Panc1 (cell line): ENCODE results near the gene BTBD9. TPM values are rescaled to one million over a fixed set of nuclear protein-coding genes. Genes with fewer than 3 reads are reported as not detected.

Source experiments
- ATAC-seq: fragments of 200-7000 bp; cut with Tn5 transposase; 2 replicates; pipeline ENCODE4 v1.9.1; 2020; ENCODE audit warnings: mild to moderate bottlenecking, moderate library complexity
- BruUV-seq: library from RNA; stranded (reverse); fragments of 400-500 nt; replicated peaks from 2 replicates; lab custom pipeline; 2021; lab: Mats Ljungman, UMichigan
- CTCF ChIA-PET: fragments of 300-600 bp; sonication (Branson Sonifier 250); formaldehyde crosslinking; loops from one replicate; lab custom pipeline; 2022; ENCODE audit warnings: antibody characterized with exemption; lab: Charles Lee
- POLR2A ChIA-PET: fragments of 300-600 bp; sonication (Branson Sonifier 250); formaldehyde crosslinking; loops from one replicate; lab custom pipeline; 2022; ENCODE audit warnings: antibody characterized with exemption; lab: Charles Lee
- DNase-seq: peaks from one replicate; pipeline ENCODE4 v3.0.0-alpha.2; 2010; ENCODE audit warnings: low read depth, low spot score
- H3K27ac ChIP-seq: 2 replicates; pipeline ENCODE4 v1.5.1; 2011; ENCODE audit warnings: mild to moderate bottlenecking, low read length, inconsistent platforms
- H3K27me3 ChIP-seq: fragments of 200-500 bp; sonication (Bioruptor generic); 2 replicates; pipeline ENCODE4 v1.6.0; 2014; ENCODE audit warnings: low read length, inconsistent platforms; ENCODE audit not compliant: control insufficient read depth, insufficient read depth
- H3K36me3 ChIP-seq: fragments of 200-500 bp; sonication (Bioruptor generic); 2 replicates; pipeline ENCODE4 v1.5.1; 2014; ENCODE audit warnings: inconsistent platforms, mild to moderate bottlenecking, low read length, moderate library complexity; ENCODE audit not compliant: control insufficient read depth, insufficient read depth
- H3K4me1 ChIP-seq: 2 replicates; pipeline ENCODE4 v1.5.1; 2011; ENCODE audit warnings: inconsistent platforms, mild to moderate bottlenecking, low read length, moderate library complexity; ENCODE audit not compliant: control insufficient read depth, insufficient read depth
- H3K4me3 ChIP-seq, 2 experiments: 2 replicates each; pipeline ENCODE4 v1.5.1; 2011 to 2012; ENCODE audit warnings: low read depth in 2 of 2, low read length in 2 of 2, mild to moderate bottlenecking in 2 of 2, inconsistent platforms in 1 of 2, moderate library complexity in 1 of 2
- H3K9me3 ChIP-seq: fragments of 200-500 bp; sonication (Bioruptor generic); 2 replicates; pipeline ENCODE4 v1.5.1; 2014; ENCODE audit warnings: low read depth, mild to moderate bottlenecking, inconsistent platforms, low read length, moderate library complexity; ENCODE audit not compliant: control insufficient read depth, insufficient read depth
- POLR2AphosphoS5 ChIP-seq: IDR thresholded peaks from 2 replicates; pipeline ENCODE4 v1.6.1; 2012; ENCODE audit warnings: mild to moderate bottlenecking, low read depth, low read length, moderate library complexity
- SIN3A ChIP-seq: IDR thresholded peaks from 2 replicates; pipeline ENCODE4 v1.6.1; 2012; ENCODE audit warnings: low read depth, mild to moderate bottlenecking, low read length, moderate library complexity, borderline replicate concordance; ENCODE audit not compliant: insufficient read depth
- TCF7L2 ChIP-seq: IDR thresholded peaks from 2 replicates; pipeline ENCODE4 v1.6.1; 2011; ENCODE audit warnings: mild to moderate bottlenecking, low read depth, low read length, inconsistent platforms
- in situ Hi-C: cut with HindIII; loops from 2 replicates; pipeline ENCODE4 v1.10.0; 2016; ENCODE audit warnings: low sequenced_read_pairs, low pct_unique_long_range_greater_than_20kb
- intact Hi-C: fragments of 100-400 bp; cut with micrococcal nuclease; formaldehyde crosslinking; loops from one replicate; pipeline ENCODE4 v1.10.0; 2022; ENCODE audit not compliant: unreplicated experiment
- total RNA-seq: library from RNA; stranded (reverse); gene quantifications from one replicate; pipeline ENCODE4 v1.2.1, GENCODE V29; 2021; ENCODE audit not compliant: unreplicated experiment
- TF ChIP-seq, protein P1 (sequence below), 2 experiments: IDR thresholded peaks; 2 replicates each; pipeline ENCODE4 v1.6.1; 2011 to 2012; ENCODE audit warnings: low read depth in 2 of 2, control low read depth in 1 of 2, low read length in 1 of 2, mild to moderate bottlenecking in 1 of 2, moderate library complexity in 1 of 2; ENCODE audit not compliant: insufficient read depth in 1 of 2
- TF ChIP-seq, protein P2 (sequence below): fragments of 450-650 bp; IDR thresholded peaks from 2 replicates; pipeline ENCODE4 v1.5.1; 2017; ENCODE audit warnings: mild to moderate bottlenecking

The BTBD9 gene
- total RNA-seq, 1 experiment from 2014 or later, result 12.8 TPM

DNA sequence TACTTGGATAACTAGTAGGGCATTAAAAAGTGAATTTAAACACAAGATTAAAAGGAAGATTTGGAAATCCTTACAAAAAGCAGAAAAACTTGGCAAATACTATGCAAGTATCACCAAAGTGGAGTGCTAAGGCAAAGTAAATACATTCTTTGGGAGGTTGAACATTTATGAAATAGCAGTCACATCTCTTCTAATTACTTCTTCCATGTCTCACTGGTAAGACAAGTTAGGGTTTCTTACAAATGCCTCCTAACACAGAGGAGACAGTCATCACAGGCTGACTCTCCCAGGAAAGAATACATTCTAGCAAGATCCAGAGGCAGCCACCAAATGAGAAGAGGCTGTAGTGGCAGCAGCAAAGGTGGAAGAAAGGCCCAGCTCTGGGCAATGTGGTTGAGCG, 298.2 kb downstream of the BTBD9 start:
- TF ChIP-seq SIN3A, result no peak
- TF ChIP-seq TCF7L2, result no peak
- TF ChIP-seq, protein P1, sequence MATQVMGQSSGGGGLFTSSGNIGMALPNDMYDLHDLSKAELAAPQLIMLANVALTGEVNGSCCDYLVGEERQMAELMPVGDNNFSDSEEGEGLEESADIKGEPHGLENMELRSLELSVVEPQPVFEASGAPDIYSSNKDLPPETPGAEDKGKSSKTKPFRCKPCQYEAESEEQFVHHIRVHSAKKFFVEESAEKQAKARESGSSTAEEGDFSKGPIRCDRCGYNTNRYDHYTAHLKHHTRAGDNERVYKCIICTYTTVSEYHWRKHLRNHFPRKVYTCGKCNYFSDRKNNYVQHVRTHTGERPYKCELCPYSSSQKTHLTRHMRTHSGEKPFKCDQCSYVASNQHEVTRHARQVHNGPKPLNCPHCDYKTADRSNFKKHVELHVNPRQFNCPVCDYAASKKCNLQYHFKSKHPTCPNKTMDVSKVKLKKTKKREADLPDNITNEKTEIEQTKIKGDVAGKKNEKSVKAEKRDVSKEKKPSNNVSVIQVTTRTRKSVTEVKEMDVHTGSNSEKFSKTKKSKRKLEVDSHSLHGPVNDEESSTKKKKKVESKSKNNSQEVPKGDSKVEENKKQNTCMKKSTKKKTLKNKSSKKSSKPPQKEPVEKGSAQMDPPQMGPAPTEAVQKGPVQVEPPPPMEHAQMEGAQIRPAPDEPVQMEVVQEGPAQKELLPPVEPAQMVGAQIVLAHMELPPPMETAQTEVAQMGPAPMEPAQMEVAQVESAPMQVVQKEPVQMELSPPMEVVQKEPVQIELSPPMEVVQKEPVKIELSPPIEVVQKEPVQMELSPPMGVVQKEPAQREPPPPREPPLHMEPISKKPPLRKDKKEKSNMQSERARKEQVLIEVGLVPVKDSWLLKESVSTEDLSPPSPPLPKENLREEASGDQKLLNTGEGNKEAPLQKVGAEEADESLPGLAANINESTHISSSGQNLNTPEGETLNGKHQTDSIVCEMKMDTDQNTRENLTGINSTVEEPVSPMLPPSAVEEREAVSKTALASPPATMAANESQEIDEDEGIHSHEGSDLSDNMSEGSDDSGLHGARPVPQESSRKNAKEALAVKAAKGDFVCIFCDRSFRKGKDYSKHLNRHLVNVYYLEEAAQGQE (IDR thresholded peaks at IDR 0.05; ENCODE audit: insufficient read depth in 1 of 2, low read depth in 2 of 2, low read length in 1 of 2), result no peak
- no peak for TF ChIP-seq POLR2AphosphoS5
- TF ChIP-seq, protein P2, sequence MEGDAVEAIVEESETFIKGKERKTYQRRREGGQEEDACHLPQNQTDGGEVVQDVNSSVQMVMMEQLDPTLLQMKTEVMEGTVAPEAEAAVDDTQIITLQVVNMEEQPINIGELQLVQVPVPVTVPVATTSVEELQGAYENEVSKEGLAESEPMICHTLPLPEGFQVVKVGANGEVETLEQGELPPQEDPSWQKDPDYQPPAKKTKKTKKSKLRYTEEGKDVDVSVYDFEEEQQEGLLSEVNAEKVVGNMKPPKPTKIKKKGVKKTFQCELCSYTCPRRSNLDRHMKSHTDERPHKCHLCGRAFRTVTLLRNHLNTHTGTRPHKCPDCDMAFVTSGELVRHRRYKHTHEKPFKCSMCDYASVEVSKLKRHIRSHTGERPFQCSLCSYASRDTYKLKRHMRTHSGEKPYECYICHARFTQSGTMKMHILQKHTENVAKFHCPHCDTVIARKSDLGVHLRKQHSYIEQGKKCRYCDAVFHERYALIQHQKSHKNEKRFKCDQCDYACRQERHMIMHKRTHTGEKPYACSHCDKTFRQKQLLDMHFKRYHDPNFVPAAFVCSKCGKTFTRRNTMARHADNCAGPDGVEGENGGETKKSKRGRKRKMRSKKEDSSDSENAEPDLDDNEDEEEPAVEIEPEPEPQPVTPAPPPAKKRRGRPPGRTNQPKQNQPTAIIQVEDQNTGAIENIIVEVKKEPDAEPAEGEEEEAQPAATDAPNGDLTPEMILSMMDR, result no peak
- BruUV-seq, result no TSS peak
- H3K4me1 ChIP-seq, result no peaks in the 10 kb centered on the region
- no peaks in the 10 kb centered on the region for H3K27me3 ChIP-seq
- CTCF ChIA-PET, result no interaction called here
- H3K36me3 ChIP-seq, result no peaks in the 10 kb centered on the region
- no peaks in the 10 kb centered on the region for H3K9me3 ChIP-seq
- in situ Hi-C loops, result no loop called here
- H3K27ac ChIP-seq, result no peak overlapping the region
- DNase-seq (no peak), ATAC-seq (no peak)
- no peak overlapping the region for H3K4me3 ChIP-seq
- intact Hi-C loops, result no loop called here
- POLR2A ChIA-PET, result no interaction called here

DNA sequence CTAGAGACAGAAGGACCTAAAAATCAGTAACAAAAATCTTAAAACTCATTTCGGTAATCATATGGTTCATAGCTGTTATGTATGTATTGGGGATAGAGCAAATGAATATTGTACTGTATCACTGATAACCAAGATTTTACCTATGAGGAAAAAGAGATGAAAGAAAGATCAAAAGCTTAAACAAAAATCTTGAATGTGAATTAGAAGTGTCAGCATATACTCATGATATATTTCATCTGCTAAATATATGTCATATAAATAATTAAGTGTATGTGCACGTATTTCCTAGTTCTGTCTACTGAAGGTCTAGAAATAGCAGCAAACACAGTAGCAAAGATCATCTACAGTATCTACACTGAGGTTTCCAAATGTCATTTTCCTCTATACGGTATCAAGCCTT, 299.8 kb downstream of the BTBD9 start:
- no peak for ATAC-seq
- TF ChIP-seq POLR2AphosphoS5 (no peak), SIN3A (no peak), TCF7L2 (no peak)
- TF ChIP-seq, protein P1 (IDR thresholded peaks at IDR 0.05; ENCODE audit: insufficient read depth in 1 of 2, low read depth in 2 of 2, low read length in 1 of 2), result no peak
- TF ChIP-seq, protein P2, result no peak
- in situ Hi-C loops (no loop called here), intact Hi-C loops (no loop called here)
- POLR2A ChIA-PET, result no interaction called here
- Histone ChIP-seq H3K4me1 (no peaks in the 10 kb centered on the region), H3K27me3 (no peaks in the 10 kb centered on the region), H3K9me3 (no peaks in the 10 kb centered on the region), H3K4me3 (no peak overlapping the region), H3K36me3 (no peaks in the 10 kb centered on the region), H3K27ac (no peak overlapping the region)
- DNase-seq, result no peak
- BruUV-seq, result no TSS peak
- CTCF ChIA-PET, result no interaction called here
